Measurements from ENCODE around the gene NKAIN2.

Gene NKAIN2

GRCh38 chr6:124438546-124439065 is 634.9 kb downstream of the NKAIN2 start:
- Histone ChIP-seq H3K79me2 (ENCODE audit: low read length) (no peaks in the 10 kb centered on the region), H3K36me3 (replicated peaks; ENCODE audit: insufficient read depth, low read length) (no peaks in the 10 kb centered on the region), H3K9me3 (replicated peaks; ENCODE audit: insufficient read depth, low read length) (no peaks in the 10 kb centered on the region), H3K27me3 (replicated peaks; ENCODE audit: insufficient read depth, low read length) (no peaks in the 10 kb centered on the region), H3K4me2 (ENCODE audit: low read depth, low read length) (no peak overlapping the region), H2AFZ (ENCODE audit: low read length) (no peak overlapping the region), H3K9me2 (replicated peaks; ENCODE audit: insufficient read depth, low read length) (no peaks in the 10 kb centered on the region), H3K4me1 (ENCODE audit: low read length) (peaks cover 15% of the 10 kb centered on the region), H3K27ac (ENCODE audit: low read length) (no peak overlapping the region), H3K9ac (ENCODE audit: low read length) (no peak overlapping the region), H3F3A (ENCODE audit: insufficient read depth, low read length) (0 out of 2 replicates have a peak, but pooled peaks cover 3% of the 10 kb centered on the region), H4K20me1 (ENCODE audit: insufficient read depth, low read length) (no peaks in the 10 kb centered on the region), H3K4me3 (ENCODE audit: low read length) (no peak overlapping the region)
- no peak for DNase-seq
- TF ChIP-seq EZH2phosphoT487 (IDR thresholded peaks at IDR 0.05; ENCODE audit: low read length) (no peak), CTCF (IDR thresholded peaks at IDR 0.05; ENCODE audit: low read length) (no peak), EZH2 (optimal IDR thresholded peaks at IDR 0.05; ENCODE audit: low read depth, low read length) (no peak)

- no peak overlapping the region for H3K4me2 ChIP-seq (ENCODE audit: low read depth, low read length)
- H3K9ac ChIP-seq (ENCODE audit: low read length): no peak overlapping the region
- no peaks in the 10 kb centered on the region for H3K9me3 ChIP-seq (replicated peaks; ENCODE audit: insufficient read depth, low read length)
- no peak overlapping the region for H3K27ac ChIP-seq (ENCODE audit: low read length)
- no peaks in the 10 kb centered on the region for H3K79me2 ChIP-seq (ENCODE audit: low read length)
- H3K4me1 ChIP-seq (ENCODE audit: low read length): peaks cover 12% of the 10 kb centered on the region
- H3K4me3 ChIP-seq (ENCODE audit: low read length): no peak overlapping the region
- TF ChIP-seq CTCF (IDR thresholded peaks at IDR 0.05; ENCODE audit: low read length) (no peak), EZH2 (optimal IDR thresholded peaks at IDR 0.05; ENCODE audit: low read depth, low read length) (no peak), EZH2phosphoT487 (IDR thresholded peaks at IDR 0.05; ENCODE audit: low read length) (no peak)
- H2AFZ ChIP-seq (ENCODE audit: low read length): no peak overlapping the region
- no peaks in the 10 kb centered on the region for H3K9me2 ChIP-seq (replicated peaks; ENCODE audit: insufficient read depth, low read length)
- H3K27me3 ChIP-seq (replicated peaks; ENCODE audit: insufficient read depth, low read length): no peaks in the 10 kb centered on the region
- no peaks in the 10 kb centered on the region for H3K36me3 ChIP-seq (replicated peaks; ENCODE audit: insufficient read depth, low read length)
- H4K20me1 ChIP-seq (ENCODE audit: insufficient read depth, low read length): no peaks in the 10 kb centered on the region
- 0 out of 2 replicates have a peak, but pooled peaks cover 3% of the 10 kb centered on the region for H3F3A ChIP-seq (ENCODE audit: insufficient read depth, low read length)
- no peak for DNase-seq
These were observed 637.8 kb downstream of the NKAIN2 start for GRCh38 chr6:124441450-124441849.

- Histone ChIP-seq H3K4me1 (ENCODE audit: low read length) (no peaks in the 10 kb centered on the region), H4K20me1 (ENCODE audit: insufficient read depth, low read length) (no peaks in the 10 kb centered on the region), H3K27ac (ENCODE audit: low read length) (no peak overlapping the region), H3K9me2 (replicated peaks; ENCODE audit: insufficient read depth, low read length) (no peaks in the 10 kb centered on the region), H3F3A (ENCODE audit: insufficient read depth, low read length) (no peaks in the 10 kb centered on the region), H3K27me3 (replicated peaks; ENCODE audit: insufficient read depth, low read length) (no peaks in the 10 kb centered on the region), H3K9ac (ENCODE audit: low read length) (no peak overlapping the region), H3K4me3 (ENCODE audit: low read length) (no peak overlapping the region), H2AFZ (ENCODE audit: low read length) (no peak overlapping the region), H3K36me3 (replicated peaks; ENCODE audit: insufficient read depth, low read length) (no peaks in the 10 kb centered on the region), H3K4me2 (ENCODE audit: low read depth, low read length) (no peak overlapping the region), H3K9me3 (replicated peaks; ENCODE audit: insufficient read depth, low read length) (no peaks in the 10 kb centered on the region), H3K79me2 (ENCODE audit: low read length) (no peaks in the 10 kb centered on the region)
- DNase-seq: no peak
- TF ChIP-seq CTCF (IDR thresholded peaks at IDR 0.05; ENCODE audit: low read length): no peak
- TF ChIP-seq EZH2 (optimal IDR thresholded peaks at IDR 0.05; ENCODE audit: low read depth, low read length): no peak
- TF ChIP-seq EZH2phosphoT487 (IDR thresholded peaks at IDR 0.05; ENCODE audit: low read length): no peak
These were observed 639.9 kb downstream of the NKAIN2 start for GRCh38 chr6:124443541-124443940.
